Esophagus (tissue), 2 donors: Measurements from ENCODE around the gene SURF2. TPM values are rescaled to one million over a fixed set of nuclear protein-coding genes. Genes with fewer than 3 reads are reported as not detected.
"Not testable (repeated sequence)": the region's sequence is repeated elsewhere in the genome, so short reads cannot be mapped to it uniquely, and the experiment has no call there.

Source experiments
- H3K27ac ChIP-seq, 2 donors: one replicate each; pipeline ENCODE4 v1.5.1; 2013; ENCODE audit warnings: low read depth in 2 of 2, mild to moderate bottlenecking in 2 of 2, inconsistent platforms in 1 of 2, low read length in 1 of 2, moderate library complexity in 1 of 2
- H3K27me3 ChIP-seq, 2 donors: one replicate each; pipeline ENCODE4 v1.6.1; 2013; ENCODE audit warnings: low read length in 2 of 2, control low read depth in 1 of 2, mild to moderate bottlenecking in 1 of 2; ENCODE audit not compliant: insufficient read depth in 2 of 2, control insufficient read depth in 1 of 2
- H3K36me3 ChIP-seq, 2 donors: one replicate each; pipeline ENCODE4 v1.6.1; 2013; ENCODE audit warnings: low read length in 1 of 2; ENCODE audit not compliant: control insufficient read depth in 2 of 2, insufficient read depth in 2 of 2
- H3K4me1 ChIP-seq, 2 donors: one replicate each; pipeline ENCODE4 v1.6.1; 2013; ENCODE audit warnings: low read length in 1 of 2; ENCODE audit not compliant: control insufficient read depth in 2 of 2, insufficient read depth in 2 of 2
- H3K4me3 ChIP-seq, 2 donors: one replicate each; pipeline ENCODE4 v1.5.1; 2013; ENCODE audit warnings: low read length in 2 of 2, mild to moderate bottlenecking in 2 of 2, low read depth in 1 of 2, moderate library complexity in 1 of 2
- H3K9me3 ChIP-seq, 2 donors: one replicate each; pipeline ENCODE4 v1.6.1; 2013; ENCODE audit warnings: mild to moderate bottlenecking in 2 of 2, low read depth in 1 of 2, low read length in 1 of 2, moderate library complexity in 1 of 2; ENCODE audit not compliant: control insufficient read depth in 2 of 2, insufficient read depth in 1 of 2
- WGBS, 2 donors: extraction: QIAGEN DNeasy Blood & Tissue Kit; methylation state at CpG; one replicate each; pipeline ENCODE4 v1.1.7; 2013; 5-methylcytosine and 5-hydroxymethylcytosine counted together
- polyA plus RNA-seq, 2 donors: library from polyadenylated mRNA; stranded (reverse); fragments of 200-250 nt; gene quantifications; one replicate each; pipeline ENCODE4 v1.2.3, GENCODE V29; 2013
- donor health status: healthy with polysubstance abuse.
- donor health status: Bipolar disorder and iron deficiency.

The SURF2 gene
- polyA plus RNA-seq, result 10 to 100 TPM; 32.9 to 36.4 TPM

GRCh38 chr9:133356391-133357091, at the start of gene SURF2, which contains the start of gene SURF1:
Gene SURF2, plus strand, starts transcription at chr9:133356550. Its CDS starts 43 bp downstream, at chr9:133356593.
Gene SURF1, minus strand, starts transcription at chr9:133356487. Its CDS starts 34 bp downstream, at chr9:133356453.
- Histone ChIP-seq H3K4me1 (peaks cover 4 to 26% of the 10 kb centered on the region in 2 donors), H3K27ac (peak within 1 kb of the TSS; percentile 77 to 80), H3K36me3 (peaks cover 4 to 47% of the 10 kb centered on the region in 2 donors), H3K27me3 (no peaks in the 10 kb centered on the region), H3K4me3 (peak within 1 kb of the TSS; percentile 68 to 86), H3K9me3 (no peaks in the 10 kb centered on the region)
- WGBS, 2 donors, result 1% methylated on average over 61 to 78 of the region's 78 CpGs

- no peaks in the 10 kb centered on the region for H3K36me3 ChIP-seq
- H3K9me3 ChIP-seq, result no peaks in the 10 kb centered on the region
- H3K4me3 ChIP-seq, result no peak overlapping the region
- peaks cover 0 to 4% of the 10 kb centered on the region in 2 donors for H3K4me1 ChIP-seq
- 77 to 79% methylated on average over 16 of the region's 16 CpGs for WGBS, 2 donors
- H3K27me3 ChIP-seq, result no peaks in the 10 kb centered on the region
- H3K27ac ChIP-seq, result no peak overlapping the region
Observed at GRCh38 chr9:133307301-133307700, 49.0 kb upstream of the SURF2 start.

- peaks cover 0 to 1% of the 10 kb centered on the region in 2 donors for H3K4me1 ChIP-seq
- H3K36me3 ChIP-seq, result no peaks in the 10 kb centered on the region
- no peaks in the 10 kb centered on the region for H3K27me3 ChIP-seq
- H3K4me3 ChIP-seq, result no peak overlapping the region
- 83% methylated on average over 6 of the region's 6 CpGs for WGBS, 2 donors
- no peaks in the 10 kb centered on the region for H3K9me3 ChIP-seq
- no peak overlapping the region for H3K27ac ChIP-seq
Observed at GRCh38 chr9:133309608-133310007, 46.7 kb upstream of the SURF2 start.

- Histone ChIP-seq H3K27me3 (no peaks in the 10 kb centered on the region), H3K4me1 (peaks cover 0 to 7% of the 10 kb centered on the region in 2 donors), H3K9me3 (no peaks in the 10 kb centered on the region), H3K4me3 (no peak overlapping the region), H3K27ac (no peak overlapping the region), H3K36me3 (no peaks in the 10 kb centered on the region)
- 85 to 90% methylated on average over 2 of the region's 2 CpGs for WGBS, 2 donors
Observed at GRCh38 chr9:133315997-133316396, 40.4 kb upstream of the SURF2 start.

GRCh38 chr9:133317551-133317950, 38.8 kb upstream of the SURF2 start:
- H3K9me3 ChIP-seq, H3K27ac ChIP-seq, H3K4me3 ChIP-seq, H3K4me1 ChIP-seq, H3K27me3 ChIP-seq, H3K36me3 ChIP-seq: not testable (repeated sequence)
- WGBS, 2 donors, result 56 to 62% methylated on average over 13 of the region's 13 CpGs

GRCh38 chr9:133320421-133320881, 35.9 kb upstream of the SURF2 start:
- Histone ChIP-seq H3K4me3 (no peak overlapping the region), H3K4me1 (peaks cover 0 to 7% of the 10 kb centered on the region in 2 donors), H3K27me3 (no peaks in the 10 kb centered on the region), H3K27ac (no peak overlapping the region), H3K9me3 (no peaks in the 10 kb centered on the region), H3K36me3 (no peaks in the 10 kb centered on the region)
- WGBS, 2 donors, result 81 to 84% methylated on average over 13 of the region's 13 CpGs

GRCh38 chr9:133321411-133321935, 34.9 kb upstream of the SURF2 start:
- Histone ChIP-seq H3K4me3 (no peak overlapping the region), H3K36me3 (no peaks in the 10 kb centered on the region), H3K9me3 (no peaks in the 10 kb centered on the region), H3K27me3 (no peaks in the 10 kb centered on the region), H3K27ac (no peak overlapping the region), H3K4me1 (peaks cover 0 to 7% of the 10 kb centered on the region in 2 donors)
- 79 to 88% methylated on average over 13 of the region's 13 CpGs for WGBS, 2 donors

GRCh38 chr9:133322701-133323100, 33.6 kb upstream of the SURF2 start:
- Histone ChIP-seq H3K4me1 (peaks cover 0 to 4% of the 10 kb centered on the region in 2 donors), H3K27ac (no peak overlapping the region), H3K36me3 (no peaks in the 10 kb centered on the region), H3K4me3 (no peak overlapping the region), H3K9me3 (no peaks in the 10 kb centered on the region), H3K27me3 (no peaks in the 10 kb centered on the region)
- WGBS, 2 donors, result 81 to 83% methylated on average over 14 of the region's 14 CpGs

GRCh38 chr9:133323211-133323610, 33.1 kb upstream of the SURF2 start:
- Histone ChIP-seq H3K4me1 (peaks cover 0 to 3% of the 10 kb centered on the region in 2 donors), H3K4me3 (no peak overlapping the region), H3K27me3 (no peaks in the 10 kb centered on the region), H3K36me3 (no peaks in the 10 kb centered on the region), H3K9me3 (no peaks in the 10 kb centered on the region), H3K27ac (no peak overlapping the region)
- WGBS, 2 donors, result 84 to 89% methylated on average over 9 to 10 of the region's 10 CpGs
